IPS DF 19.7 (cell line): Measurements from ENCODE around the gene GNG14.
A peak's percentile ranks its signal among the peaks of the same experiment; 100 is the strongest.
"Not testable (repeated sequence)": the region's sequence is repeated elsewhere in the genome, so short reads cannot be mapped to it uniquely, and the experiment has no call there.

Experiments
- DNase-seq: peaks from one replicate; pipeline ENCODE4 v3.0.0-alpha.2; 2013; ENCODE audit warnings: low read depth, low spot score

The GNG14 gene

DNA sequence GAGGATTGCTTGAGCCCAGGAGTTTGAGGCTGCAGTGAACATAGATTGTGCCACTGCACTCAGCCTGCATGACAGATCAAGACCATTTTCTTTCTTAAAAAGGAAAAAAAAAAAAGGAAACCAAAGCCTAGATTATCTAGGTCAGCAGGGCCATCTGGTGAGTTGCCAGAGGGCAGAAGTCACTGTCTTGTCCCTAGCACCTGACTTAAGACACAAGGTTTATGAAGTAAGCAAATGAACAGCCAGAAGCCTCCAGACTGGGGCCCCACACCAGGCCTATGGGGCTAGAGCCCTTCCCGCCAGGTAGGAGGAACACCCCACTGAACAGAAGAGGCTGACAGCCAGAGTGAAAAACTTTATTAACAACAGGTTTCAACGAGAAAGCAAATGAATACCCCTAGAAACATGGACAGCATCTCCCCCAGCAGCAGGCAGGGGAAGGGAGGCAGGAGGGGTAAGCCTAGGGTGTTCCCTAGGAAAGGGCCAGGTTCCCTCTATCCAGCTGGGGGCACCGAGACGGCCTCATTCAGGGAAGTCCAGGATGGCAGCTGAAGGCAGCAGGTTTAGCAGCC is 20.0 kb upstream of the GNG14 start:
- DNase-seq, result no peak

DNA sequence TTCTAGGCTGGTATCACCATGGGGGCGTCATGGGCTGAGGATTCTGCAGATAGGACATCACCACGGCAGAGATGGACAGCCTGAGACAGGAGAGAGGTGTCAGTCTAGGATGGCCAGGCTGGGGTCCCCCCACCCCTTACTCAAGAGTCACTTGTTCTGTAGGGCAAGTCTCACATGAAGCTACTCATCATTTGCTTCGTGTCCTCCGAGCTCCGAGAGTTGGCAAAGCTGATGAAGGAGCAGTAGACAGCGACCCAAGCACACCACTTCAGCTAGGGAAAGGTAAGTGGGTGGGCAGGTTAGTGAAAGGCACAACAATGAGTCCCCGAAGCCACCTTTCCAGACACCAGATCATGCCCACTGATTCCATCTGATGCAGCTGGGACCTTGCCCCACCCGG is 19.5 kb upstream of the GNG14 start:
- DNase-seq, result no peak

DNA sequence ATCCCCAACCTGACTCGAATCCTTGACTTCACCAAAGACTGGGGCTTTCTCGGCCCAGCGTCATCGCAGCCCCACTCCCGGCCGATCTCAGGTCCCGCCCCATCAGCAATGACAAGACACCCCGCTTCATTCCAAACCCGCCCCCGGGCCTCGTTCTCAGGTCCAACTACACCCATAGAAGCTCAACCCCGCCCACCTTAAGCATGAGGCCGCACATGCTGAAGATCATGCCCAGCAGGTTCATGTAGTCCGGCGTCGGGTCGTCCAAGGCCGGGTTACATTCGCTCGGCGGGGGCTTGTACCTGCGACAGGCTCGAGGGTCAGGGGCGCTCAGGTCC is 18.9 kb upstream of the GNG14 start:
- no peak for DNase-seq

DNA sequence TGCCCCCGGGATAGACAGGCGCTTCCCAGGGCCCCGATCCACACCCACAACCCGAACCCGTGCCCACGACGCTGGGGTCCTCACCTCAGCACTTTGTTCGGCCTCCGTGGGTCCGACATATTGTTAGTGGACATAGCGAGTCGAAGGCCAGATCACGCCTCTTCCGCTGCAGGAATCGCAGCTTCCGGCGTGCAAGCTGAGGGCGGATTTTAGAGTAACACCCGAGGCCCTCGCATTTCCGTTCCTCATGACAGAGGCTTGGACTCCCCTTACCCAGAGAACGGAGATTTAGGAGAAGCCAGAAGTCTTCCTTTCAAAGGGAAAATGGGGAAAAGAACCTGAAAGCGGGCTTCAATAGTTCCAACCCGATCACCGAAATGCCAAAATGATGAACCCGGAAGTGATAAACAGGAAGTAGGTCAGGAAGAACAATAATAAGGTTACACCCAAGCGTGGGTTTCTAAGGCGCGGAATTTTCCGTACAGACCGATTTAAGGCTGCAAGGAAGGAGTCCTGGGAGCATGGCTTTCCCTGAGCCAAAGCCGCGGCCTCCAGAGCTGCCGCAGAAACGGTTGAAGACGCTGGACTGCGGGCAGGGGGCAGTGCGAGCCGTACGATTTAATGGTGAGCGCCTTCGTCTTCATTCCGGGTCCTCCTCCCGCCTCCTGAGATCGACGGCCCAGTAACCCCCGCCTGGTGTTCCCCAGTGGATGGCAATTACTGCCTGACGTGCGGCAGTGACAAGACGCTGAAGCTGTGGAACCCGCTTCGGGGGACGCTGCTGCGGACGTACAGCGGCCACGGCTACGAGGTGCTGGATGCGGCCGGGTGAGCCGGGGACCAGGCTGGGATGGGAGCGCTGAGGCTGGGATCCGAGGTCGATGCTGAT is 18.3 kb upstream of the GNG14 start:
- no peak for DNase-seq

DNA sequence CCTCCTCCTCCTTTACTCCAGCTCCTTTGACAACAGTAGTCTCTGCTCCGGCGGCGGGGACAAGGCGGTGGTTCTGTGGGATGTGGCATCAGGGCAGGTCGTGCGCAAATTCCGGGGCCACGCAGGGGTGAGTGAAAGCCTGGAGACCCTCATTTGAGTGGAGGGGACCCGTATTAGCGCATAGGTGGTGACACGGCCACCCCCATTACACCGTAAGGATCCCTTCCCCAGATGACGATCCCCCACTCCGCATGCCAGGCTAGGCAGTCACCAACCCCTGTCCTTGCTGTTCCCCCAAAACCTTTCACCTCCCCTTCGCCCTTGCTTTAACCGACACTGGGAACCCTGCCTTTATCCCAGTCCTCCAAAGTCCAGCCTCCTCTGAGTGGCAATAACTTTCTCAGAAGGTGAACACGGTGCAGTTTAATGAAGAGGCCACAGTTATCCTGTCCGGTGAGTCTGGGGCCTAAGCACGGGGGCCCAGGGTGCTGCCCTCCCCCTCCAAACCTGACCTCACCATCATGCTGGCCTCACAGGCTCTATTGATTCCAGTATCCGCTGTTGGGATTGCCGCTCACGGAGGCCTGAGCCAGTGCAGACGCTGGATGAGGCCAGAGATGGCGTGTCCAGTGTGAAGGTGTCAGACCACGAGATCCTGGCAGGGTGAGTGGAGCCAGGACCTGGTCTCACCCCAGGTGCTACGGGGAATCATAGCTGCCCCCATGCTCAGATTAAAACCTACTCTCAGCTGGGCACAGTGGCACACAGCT is 17.5 kb upstream of the GNG14 start:
- no peak for DNase-seq

DNA sequence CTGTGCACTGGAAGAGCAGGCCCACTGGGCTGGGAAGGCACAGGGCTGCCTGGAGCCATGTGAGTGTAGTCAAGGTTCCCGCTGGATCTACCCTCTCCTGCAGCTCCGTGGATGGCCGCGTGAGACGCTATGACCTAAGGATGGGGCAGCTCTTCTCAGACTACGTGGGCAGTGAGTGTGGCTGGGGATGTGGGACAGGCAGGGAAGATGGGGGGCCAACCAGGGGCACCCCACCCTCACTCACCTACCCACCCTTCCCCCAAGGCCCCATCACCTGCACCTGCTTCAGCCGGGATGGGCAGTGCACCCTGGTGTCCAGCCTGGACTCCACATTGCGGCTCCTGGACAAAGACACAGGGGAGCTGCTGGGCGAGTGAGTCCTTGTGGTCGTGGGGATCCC is 15.1 kb upstream of the GNG14 start:
- no peak for DNase-seq

DNA sequence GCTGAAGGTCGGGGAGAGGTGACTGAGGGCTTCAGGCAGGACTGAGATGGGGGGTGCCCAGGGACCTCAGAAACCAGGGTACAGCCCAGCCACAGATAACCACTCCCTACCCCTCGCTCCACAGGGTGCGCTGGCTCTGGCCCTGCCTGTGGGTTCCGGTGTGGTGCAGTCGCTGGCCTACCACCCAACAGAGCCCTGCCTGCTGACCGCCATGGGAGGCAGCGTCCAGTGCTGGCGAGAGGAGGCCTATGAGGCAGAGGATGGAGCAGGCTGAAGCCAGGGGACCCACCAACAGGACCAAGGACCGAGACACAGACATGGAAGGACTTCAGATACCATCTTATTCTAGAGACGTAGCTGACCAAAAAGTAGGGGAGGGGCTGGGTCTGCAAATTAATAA is 12.4 kb upstream of the GNG14 start:
- DNase-seq, result no peak

DNA sequence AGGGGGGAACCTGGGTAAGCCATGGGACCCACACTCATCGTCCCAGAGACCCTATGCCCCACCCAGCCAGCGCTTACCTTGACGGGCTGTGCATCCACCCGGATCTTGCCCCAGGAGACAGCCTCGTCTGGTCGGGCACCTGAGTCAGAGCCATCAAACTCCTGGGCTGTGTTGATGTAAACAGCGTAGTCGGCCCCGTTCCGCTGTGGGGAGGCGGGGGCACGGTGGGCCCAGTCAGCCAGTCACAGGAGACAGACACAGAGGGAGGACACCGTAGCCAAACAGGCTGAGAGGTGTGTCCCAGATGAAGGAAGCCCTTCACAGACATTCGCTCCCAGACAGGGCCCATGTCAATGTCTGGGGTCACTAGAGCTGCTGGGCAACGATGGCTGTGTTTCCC is 11.9 kb upstream of the GNG14 start:
- no peak for DNase-seq

DNA sequence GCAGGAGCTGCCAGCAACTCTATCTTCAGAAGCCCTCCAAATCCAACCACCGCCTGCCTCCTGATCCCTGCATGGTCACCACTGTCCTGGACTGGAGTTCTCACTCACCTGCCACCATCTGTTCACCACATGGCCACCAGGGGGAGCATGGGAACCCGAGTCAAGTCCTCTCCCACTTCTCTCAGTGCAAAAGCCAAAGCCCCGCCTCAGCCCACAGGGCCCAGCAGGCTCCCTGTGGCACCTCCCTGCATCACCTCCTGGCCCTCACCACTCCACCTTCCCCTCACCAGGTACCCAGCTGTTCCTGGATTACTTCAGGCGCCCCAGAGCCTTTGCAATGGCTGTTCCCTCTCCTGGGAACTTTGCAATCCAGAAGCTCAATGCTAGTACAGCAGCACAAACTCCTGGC is 11.4 kb upstream of the GNG14 start:
- no peak for DNase-seq

DNA sequence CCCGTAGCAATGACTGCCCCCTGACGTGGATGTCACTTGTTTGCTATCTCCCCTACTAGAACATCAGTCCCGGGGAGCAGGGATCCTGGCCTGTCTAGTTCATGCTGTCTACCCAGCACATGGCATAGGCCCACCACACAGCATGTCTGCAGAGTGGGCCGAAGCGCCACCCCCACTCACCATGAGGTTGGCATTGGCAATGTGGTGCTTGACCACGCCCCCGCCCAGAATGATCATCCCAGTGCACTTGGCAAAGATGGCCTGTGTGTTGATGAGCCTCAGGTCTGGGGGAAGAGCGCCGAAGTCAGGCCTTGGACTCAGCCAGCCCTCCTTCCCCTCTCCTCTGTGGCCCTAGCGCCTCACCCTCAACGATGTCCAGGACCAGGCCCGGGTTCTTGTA is 10.9 kb upstream of the GNG14 start:
- no peak for DNase-seq

DNA sequence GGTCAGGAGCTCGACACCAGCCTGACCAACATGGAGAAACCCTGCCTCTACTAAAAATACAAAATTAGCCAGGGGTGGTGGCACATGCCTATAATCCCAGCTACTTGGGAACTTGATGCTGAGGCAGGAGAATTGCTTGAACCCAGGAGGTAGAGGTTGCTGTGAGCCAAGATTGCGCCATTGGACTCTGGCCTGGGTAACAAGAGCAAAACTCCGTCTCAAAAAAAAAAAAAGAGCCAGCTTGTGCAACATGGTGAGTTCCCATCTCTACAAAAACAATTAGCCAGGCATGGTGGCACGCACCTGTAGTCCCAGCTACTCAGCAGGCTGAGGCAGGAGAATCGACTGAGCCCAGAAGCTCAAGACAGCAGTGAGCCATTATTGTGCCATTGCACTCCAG is 9.8 kb upstream of the GNG14 start:
- not testable (repeated sequence) for DNase-seq

DNA sequence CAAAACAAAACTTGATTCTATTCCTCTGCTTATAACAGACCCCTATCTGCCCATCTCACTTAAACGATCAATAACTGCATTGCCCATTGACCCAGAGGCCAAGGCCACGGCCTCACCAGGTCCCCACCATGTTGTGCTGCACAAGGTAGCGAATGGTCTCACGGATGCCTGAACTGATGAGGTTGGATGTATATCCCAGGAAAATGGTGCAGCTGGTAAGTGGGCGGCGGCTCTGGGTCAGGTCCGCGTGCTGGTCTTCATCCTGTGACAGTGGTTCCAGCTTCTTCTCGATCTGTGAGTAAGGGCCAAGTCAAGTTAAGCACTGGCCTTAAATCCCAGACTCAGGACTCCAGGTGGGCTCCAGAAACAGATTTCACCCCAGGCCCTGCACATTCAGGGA is 7.8 kb upstream of the GNG14 start:
- DNase-seq, result no peak

DNA sequence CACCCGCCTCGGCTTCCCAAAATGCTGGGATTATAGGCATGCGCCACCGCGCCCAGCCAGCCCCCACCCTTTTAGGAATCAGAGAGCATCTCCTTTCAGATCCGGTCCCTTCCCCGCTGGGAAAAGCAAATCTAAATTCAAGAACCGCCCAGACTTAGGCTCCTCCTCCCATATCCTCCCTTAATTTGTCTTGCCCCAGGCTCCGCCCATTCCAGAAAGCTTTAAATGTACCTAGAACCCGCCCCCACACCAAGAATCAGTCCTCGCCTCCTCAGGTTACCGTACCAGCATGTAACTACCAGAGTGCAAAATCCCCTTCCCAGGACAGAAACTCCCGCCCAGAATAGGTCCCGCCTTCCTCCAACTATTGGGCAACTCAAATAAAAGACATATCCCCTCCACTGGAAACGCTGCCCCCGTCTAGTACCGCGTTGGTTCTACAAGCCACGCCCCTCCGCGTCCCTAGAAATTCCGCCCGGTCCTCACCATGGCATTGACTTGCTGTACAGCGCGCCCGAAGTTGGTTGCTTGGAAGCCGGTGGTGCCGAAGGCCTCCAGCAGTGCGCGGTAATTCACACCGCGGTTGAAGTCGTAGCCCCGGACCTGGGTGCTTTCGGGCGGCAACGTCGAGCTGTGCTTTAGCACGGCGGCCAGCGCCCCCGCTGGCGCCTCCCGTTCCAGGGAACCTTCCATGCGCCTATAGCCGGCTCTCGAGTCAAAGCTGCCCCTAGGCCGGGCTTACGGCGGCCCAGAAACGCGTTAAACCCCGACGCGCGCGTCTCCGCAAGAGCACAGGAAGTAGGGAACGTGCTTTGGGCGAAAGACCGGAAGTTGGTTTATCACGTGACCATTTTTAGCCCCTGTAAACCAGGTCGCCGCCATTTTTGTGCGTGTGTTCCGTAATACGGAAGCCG is 6.5 kb upstream of the GNG14 start, which contains the start of gene DHPS:
TSS of gene DHPS (minus strand) at position 807 of the 914 bp plus-strand sequence. CDS start at position 693, 114 bp downstream.
- peak; percentile 99 for DNase-seq

DNA sequence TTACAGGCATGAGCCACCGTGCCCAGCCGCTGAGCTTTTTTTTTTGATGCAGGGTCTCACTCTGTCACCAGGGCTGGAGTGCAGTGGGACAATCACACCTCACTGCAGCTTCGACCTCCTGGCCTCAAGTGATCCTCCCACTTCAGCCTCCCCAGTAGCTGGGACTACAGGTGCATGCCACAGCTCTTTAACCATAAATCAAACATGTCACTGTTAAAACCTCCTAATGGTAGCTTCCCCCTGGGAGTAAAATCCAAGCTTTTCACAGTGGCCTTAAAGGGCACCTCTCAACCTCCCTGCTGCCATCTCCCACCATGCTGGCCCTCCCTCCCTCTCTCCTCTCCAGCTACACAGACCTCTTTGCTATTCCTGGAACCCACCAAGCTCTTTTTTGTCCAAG is 2.0 kb upstream of the GNG14 start:
- no peak for DNase-seq

DNA sequence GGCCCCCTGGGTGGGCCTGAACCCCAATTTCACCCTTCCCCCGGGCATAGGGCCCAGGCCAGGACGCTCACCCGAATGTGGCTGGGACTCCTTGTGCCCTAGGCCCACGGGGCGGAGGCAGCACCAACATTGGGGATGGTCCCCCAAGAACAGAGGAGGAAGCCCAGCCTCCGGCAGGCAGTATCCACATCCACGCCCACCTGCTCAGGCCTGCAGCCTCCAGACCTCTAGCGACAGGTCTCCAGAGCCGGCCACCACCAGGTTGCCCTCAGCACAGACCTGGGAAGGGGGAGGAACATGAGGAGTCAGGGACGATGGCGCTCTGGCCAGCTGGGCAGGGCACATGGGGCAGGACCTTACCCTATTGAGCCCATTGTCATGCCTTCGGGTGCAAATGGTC is 1.2 kb downstream of the GNG14 start:
- no peak for DNase-seq

DNA sequence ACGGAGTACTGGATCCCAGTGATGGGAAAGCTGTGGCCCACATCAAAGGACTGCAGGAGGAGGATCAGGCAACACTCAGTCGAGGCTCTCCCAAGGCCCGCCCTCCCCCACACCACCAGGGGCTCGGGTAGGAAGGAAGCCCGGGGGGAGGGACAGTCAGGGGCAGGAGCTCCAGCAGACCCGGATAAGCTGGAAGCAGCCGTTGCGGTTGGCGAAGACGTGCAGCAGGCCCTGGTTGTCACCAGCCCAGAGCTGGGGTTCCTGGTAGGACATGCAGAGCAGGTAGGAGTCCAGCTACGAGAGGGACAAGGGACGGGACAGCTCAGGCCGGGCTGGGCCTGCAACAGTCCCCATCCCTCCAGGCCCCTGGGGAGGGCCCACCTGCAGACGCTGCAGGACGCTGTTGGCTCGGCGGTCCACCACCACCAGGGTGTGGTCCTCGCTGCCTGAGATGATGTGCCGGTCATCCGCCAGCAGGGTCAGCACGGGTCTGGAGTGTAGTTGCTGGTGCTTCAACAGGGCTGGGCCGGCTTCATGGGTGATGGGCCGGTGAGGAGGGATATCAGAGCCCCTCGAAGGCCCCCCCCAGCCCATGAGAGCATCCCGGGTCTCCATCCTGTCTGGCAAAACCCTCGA is 1.9 kb downstream of the GNG14 start:
- no peak for DNase-seq

DNA sequence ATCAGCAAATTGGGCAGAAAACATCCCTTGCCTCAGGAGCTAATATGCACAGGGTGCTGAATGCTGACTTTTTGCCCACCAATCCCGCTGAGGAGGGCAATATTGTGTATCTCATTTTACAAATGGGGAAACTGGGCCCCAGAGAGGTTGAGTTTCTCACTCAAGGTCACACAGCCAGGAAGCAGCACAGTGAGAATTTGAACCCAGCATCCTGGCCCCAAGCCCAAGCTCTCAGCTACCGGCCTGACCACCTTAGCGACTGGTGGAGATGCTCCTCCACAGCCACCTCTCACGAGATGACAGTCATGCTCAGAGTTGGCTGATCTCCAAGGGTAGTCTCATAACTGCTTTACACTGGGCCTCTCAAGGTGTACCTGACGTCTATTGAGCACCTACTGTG is 5.2 kb downstream of the GNG14 start:
- no peak for DNase-seq

DNA sequence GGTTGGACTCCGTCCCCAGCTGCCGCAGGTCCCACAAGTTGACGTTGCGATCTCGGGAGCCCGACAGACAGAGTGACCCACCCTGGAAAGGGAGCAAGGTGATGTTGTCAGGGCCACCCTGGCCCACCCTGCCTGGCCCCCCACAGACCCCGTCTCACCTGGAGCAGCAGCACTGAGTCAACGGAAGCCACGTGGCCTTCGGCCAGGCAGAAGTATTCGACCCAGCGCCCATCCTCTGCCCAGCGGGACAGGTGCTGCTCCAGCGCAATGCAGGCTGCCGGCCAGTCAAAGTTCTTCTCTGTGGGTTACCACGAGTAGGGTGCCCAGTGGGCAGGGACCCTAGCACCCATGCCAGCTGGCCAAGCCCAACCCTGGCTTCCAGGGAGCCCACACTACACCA is 6.8 kb downstream of the GNG14 start:
- no peak for DNase-seq

DNA sequence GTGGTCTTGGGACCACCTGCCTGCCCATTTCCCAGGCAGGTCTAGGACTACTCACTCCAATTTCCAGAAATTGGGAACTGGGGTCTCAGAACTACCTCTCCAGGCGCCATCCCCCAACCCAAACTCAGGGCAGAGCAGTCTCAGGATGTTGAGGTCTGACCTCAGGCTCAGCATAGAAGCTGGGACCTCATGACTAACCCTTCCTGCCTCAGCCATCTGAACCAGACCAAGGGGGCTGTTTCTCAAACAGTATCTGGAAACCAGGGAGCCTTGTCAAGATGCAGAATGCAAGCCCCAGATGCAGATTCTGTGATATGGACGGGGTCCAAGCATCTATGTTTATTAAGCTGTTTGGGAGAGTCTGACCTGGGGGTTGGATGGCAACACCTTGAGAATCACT is 7.3 kb downstream of the GNG14 start:
- DNase-seq, result no peak

DNA sequence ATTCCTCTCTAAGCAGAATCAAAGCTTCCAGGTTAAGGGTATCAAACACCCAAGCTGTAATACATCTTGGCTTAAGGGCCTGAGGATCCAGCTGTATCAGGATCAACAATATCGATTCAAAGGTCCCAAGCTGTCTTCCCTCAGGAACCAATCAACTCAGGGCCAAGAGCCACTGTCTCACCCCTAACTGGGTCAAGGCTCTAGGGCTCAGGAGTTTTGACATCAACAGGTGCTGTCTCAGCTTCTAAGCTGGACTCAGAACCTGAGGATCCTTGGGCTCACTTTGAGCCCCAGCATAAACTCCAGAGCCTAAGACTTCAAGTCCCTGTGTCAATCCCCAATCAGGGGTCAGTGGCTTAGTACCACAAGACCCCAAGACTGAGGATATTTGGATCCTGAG is 7.7 kb downstream of the GNG14 start:
- DNase-seq, result no peak

DNA sequence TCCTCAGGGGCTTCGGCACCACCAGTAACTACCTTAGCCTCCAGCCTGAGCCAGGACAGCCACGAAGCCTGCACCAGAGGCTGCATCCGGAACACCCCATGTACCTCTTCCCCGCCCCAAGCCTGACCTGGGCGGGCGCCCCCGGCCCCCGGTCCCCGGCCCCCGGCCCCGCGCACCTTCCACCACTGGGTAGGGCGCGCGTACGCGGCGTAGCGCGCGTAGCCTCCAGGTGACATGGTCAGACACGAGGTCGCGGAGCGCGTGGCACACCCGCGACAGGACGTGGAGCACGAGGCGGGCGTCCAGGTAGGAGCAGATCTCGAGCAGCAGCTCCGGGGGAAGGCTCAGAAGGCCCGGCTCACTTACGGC is 8.2 kb downstream of the GNG14 start:
- no peak for DNase-seq
